HG03064 (cell line): Measurements from ENCODE around the gene LRCOL1.

Experiments used
- ATAC-seq: cut with Tn5 transposase; IDR thresholded peaks from one replicate; pipeline ENCODE4 v1.9.1; 2021; ENCODE audit warnings: low read depth; ENCODE audit not compliant: unreplicated experiment

LRCOL1 gene

GRCh38 chr12:132610051-132610759 lies at the start of gene LRCOL1:
TSS of gene LRCOL1 (minus strand) at chr12:132610582. CDS start at chr12:132606251, 4,331 bp downstream.
- ATAC-seq: no peak

DNA sequence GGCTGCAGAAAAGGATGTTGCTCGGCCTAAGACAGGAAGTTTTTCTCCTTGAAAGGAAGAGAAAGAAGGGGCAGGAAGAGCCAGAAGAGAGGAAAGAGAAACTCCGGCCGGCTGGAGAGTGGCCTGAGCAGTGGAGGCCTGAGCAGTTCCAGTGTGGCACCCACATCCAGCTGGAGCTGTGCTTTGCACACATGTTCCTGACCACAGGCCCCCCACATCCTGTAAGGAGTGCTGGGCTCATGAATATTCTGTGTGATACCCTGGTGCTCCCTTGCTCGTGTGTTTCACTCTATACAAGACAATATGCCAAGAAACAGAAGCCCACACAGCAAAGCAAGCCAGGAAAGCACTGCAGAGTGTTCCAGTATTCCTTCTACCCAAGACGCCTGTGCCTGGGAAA lies 49.7 kb upstream of the LRCOL1 start:
- no peak for ATAC-seq

GRCh38 chr12:132659146-132659545 lies 48.8 kb upstream of the LRCOL1 start:
- no peak for ATAC-seq

GRCh38 chr12:132658149-132658894 lies 47.9 kb upstream of the LRCOL1 start:
- ATAC-seq: no peak

- ATAC-seq: no peak
These were observed 46.8 kb upstream of the LRCOL1 start for GRCh38 chr12:132657004-132657727.

DNA sequence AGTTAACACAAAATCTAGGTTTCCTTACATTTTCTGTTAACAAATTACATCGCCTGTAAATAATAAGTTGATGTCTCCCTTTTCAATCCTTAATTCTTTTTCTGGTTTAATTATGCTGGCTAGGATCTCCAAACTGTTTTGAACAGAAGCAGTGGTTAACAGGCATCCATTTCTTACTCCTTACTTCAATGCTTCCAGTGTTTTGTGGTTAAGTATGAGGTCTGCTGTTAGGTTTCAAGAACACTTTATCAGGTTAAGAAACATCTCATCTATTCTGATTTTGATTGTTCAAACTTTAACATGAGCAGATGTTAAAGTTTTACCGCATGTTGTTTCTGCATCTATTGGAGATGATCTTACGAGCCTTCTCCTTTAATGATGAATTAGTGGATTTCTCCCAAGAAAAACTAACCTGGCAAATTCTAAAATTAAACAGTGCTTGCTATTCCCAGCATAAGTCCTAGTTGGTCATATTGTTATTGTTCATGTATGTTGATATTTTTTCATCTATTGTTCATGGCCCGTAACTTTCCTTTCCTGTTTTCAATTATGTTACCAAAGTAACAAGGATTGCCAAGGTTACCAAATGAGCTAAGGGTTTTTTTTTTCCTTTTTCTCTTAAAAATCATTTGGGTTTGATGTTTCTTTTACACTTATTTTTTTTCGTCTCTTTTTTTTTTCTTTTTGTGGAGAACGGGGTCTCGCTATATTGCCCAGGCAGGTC lies 43.3 kb upstream of the LRCOL1 start:
- no peak for ATAC-seq

GRCh38 chr12:132651444-132652100 lies 41.2 kb upstream of the LRCOL1 start:
- no peak for ATAC-seq

GRCh38 chr12:132649226-132649945 lies 39.0 kb upstream of the LRCOL1 start:
- no peak for ATAC-seq

DNA sequence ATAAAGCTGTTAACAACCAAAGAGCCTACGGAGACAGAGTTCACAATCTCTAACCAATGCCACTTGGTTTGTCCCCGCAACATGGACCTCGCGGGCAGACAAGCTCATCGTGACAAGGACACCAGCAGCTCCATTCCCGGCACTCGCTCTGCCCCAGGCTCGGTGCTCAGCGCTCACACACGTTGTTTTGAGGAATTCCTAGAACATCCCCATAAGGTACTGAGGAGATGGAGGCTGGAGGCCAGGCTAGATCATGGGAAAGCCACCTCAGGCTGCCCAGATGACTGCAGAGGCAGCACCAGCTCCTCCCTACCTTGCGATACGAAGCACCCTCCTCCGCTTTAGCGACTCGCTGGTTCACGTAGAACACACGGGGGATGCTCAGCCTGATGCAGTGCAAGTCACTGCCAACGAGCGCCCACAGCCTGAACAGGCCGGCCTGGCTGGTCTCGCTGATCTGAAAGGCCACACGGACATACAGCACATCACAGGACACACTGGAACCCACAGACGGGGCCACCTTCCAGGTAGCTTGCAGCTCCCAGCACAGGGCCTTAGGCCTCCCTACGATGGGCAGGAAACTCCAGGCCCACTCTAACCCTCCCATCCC lies 38.3 kb upstream of the LRCOL1 start:
- no peak for ATAC-seq

DNA sequence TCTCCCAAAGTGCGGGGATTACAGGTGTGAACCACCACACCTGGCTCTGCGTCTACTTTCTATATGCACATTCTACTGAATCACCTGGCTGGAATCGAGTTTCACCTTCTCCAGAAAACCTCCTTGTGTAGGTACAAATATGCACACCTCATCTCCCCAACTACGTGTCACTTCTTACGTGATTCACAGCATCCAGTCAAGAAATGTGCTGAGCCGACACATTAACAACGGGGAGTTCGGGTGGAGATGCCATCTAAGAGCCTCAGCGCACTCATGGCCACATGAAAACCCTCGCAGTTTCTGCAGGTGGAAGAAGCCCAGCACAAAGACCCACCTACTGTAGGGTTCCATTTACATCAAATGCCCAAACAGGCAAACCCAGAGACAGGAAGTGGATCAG lies 37.5 kb upstream of the LRCOL1 start:
- no peak for ATAC-seq

DNA sequence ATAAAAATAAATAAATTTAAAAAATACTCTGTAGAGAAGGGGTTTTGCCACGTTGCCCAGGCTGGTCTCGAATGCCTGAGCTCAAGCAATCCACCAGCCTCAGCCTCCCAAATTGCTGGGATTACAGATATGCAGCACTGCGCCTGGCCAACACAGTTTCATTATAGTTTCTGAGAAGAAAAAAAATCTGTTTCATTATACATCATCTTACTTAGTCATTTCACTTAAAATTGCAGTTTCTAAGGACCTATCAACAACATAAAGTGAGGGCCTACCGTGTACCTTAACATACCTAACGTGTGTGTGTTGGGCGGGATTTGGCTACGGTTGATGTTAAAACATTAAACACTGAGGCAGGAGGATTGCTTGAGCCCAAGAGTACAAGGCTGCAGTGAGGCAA lies 36.5 kb upstream of the LRCOL1 start:
- ATAC-seq: no peak

DNA sequence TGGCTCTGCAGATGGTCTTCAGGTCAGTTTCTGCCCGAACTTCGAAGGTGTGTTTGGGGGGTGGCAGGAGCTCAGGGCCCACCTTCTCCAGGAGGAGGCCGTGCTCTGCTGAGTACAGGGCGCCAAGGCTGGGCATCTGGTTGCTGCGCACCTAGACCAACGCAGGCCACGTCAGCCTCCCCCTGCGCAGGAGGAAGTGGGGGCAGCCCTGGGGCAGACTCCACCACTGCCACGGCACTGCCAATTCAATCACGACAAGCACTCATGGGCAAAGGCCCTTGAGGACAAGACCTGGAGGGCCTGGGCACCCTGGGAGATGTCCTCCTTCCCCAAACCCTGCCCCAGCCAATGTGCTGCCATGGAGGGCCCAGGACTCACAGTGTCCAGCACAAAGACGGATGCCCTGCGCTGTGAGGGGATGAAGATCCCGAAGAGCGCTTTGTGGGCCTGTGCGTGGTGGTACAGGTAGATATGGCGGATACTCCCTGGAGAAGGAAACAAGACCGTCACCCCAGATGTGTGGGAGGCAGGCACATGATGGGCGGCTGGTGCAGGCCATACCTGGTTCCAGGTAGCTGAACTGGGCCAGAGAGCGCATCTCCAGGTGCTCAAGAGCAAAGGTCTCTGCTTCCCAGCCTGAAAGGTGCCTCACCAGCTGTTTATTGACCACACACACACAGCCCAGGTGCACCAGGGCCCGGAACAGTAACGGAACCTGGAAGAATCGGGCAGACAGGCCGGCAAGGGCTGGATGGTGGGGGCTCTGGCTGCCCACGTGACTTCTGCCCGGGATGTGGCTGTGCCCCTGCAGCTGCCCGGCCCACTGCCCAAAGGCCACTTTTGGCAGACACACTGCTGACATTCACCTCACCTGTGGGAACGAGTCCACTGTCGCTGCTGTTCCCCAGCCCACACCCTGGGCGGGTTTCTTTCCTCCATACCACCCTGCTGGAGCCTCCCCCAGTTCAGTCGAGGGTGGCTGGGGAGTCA lies 32.8 kb upstream of the LRCOL1 start:
- ATAC-seq: no peak

GRCh38 chr12:132641811-132642650 lies 31.6 kb upstream of the LRCOL1 start:
- no peak for ATAC-seq

DNA sequence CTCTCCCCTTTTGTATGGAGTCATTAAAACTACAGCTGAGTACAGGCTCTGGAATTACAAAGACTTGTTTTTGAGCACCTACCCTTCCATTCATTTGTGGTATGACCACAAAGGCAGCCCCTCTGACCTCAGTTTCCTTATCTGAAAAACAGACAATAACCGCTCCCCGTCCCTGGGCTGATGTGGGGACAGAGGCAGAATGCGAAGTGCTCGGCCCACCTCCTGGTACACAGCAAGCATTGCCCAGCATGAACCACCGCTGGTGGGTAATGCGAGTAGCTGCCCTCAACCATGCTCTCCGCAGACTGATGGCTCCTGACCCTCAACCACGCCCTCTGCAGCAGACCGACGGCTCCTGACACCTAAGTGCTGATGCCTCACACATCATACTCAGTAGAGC lies 30.6 kb upstream of the LRCOL1 start:
- ATAC-seq: no peak

- no peak for ATAC-seq
These were observed 29.7 kb upstream of the LRCOL1 start for GRCh38 chr12:132639956-132640520.

DNA sequence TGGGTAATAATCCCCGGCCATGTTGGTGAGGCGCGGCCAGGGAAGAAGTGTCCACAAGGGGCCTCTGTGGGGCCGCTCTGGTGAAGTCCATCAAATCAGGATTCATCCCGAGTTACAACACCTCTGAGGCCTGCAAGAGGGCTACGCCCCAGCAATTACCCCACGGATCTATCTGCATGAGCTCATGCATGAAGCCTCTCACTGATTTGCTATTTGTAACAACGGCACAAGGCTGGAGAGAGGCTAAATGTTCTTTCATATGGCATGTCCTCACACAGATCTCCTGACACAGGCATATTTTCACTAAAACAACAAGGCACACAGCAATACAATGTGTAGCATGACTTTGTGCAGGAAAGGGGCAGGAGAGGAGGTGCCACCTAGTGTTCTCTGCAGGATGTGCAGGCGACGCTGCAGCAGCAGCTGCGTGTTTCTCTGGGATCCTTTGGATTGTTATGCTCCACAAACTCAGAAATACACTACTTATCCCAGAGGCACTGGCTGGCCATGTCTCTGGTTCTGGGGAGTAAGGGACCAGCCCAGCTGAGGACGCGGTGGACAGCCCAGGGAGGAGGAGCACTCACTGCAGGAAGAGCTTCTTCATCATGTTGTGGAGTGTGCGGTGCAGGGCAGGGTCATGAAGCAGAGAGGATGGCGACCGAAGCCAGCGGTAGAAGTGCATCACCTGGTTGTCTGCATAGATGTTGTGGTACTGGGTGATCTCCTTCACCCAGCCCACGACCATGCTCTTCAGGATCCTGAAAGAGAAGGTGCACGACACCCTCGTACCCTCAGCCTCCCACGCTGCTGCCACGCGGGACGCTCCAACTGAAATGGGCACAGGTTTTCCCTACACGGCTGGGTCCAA lies 28.4 kb upstream of the LRCOL1 start:
- no peak for ATAC-seq
